ENCODE results near the gene ALMS1. TPM values are rescaled to one million over a fixed set of nuclear protein-coding genes. Genes with fewer than 3 reads are reported as not detected.
"Not testable (repeated sequence)": the region's sequence is repeated elsewhere in the genome, so short reads cannot be mapped to it uniquely, and the experiment has no call there.

The ALMS1 gene
- total and polyA plus RNA-seq, 2 of the 8 experiments (the other 6 are each of a cell fraction or from before 2014, with no cell fraction given): 21.8 to 45.6 TPM

- H3K79me2 ChIP-seq (ENCODE audit: control insufficient read depth in 1 of 2, insufficient read depth in 2 of 2, low read length in 2 of 2); H2BK5ac ChIP-seq (ENCODE audit: low read depth, low read length); H3K9ac ChIP-seq (replicated peaks in 1 of 4; ENCODE audit: extremely low read depth in 1 of 4, low read depth in 3 of 4, low read length in 3 of 4); H3K23me2 ChIP-seq (ENCODE audit: low read depth, low read length); H2BK20ac ChIP-seq (ENCODE audit: low read length); H3K14ac ChIP-seq (ENCODE audit: insufficient read length); H2AK5ac ChIP-seq (ENCODE audit: low read depth, low read length); H3K4me1 ChIP-seq (replicated peaks in 1 of 4; ENCODE audit: control insufficient read depth in 3 of 4, insufficient read depth in 4 of 4, low read length in 3 of 4); H3K9me3 ChIP-seq (ENCODE audit: insufficient read depth in 2 of 2, low read depth in 1 of 2, low read length in 1 of 2); H2AFZ ChIP-seq (ENCODE audit: low read length); H3K4me2 ChIP-seq (ENCODE audit: insufficient read depth in 1 of 2, low read depth in 2 of 2, low read length in 2 of 2); H2BK15ac ChIP-seq (ENCODE audit: low read length); POLR2A ChIA-PET (ENCODE audit: partially characterized antibody); DNase-seq (ENCODE audit: low read depth in 1 of 2, low spot score in 2 of 2); H3K56ac ChIP-seq (replicated peaks; ENCODE audit: insufficient read length, low read depth, low read length); H4K8ac ChIP-seq (ENCODE audit: extremely low read depth, insufficient read depth, low read length); H4K91ac ChIP-seq (replicated peaks; ENCODE audit: insufficient read length, low read length); H3K23ac ChIP-seq (ENCODE audit: insufficient read length); H2BK12ac ChIP-seq (ENCODE audit: low read depth, low read length); H3K4ac ChIP-seq (replicated peaks; ENCODE audit: insufficient read length, low read depth, low read length); H2BK120ac ChIP-seq (replicated peaks; ENCODE audit: low read depth, low read length); H3K79me1 ChIP-seq (ENCODE audit: low read depth, low read length); H3K18ac ChIP-seq (ENCODE audit: extremely low read depth, low read length); FAIRE-seq; H4K20me1 ChIP-seq (replicated peaks in 1 of 2; ENCODE audit: control insufficient read depth in 1 of 2, insufficient read depth in 2 of 2, low read length in 2 of 2); H4K5ac ChIP-seq (ENCODE audit: insufficient read length, low read depth, low read length); H3K27me3 ChIP-seq (replicated peaks in 1 of 4; ENCODE audit: control insufficient read depth in 3 of 4, extremely low read depth in 1 of 4, insufficient read depth in 3 of 4, low read length in 3 of 4); H3K36me3 ChIP-seq (ENCODE audit: control insufficient read depth in 2 of 4, insufficient read depth in 4 of 4, low read length in 3 of 4); H3K27ac ChIP-seq (ENCODE audit: low read depth, low read length); H3K4me3 ChIP-seq (ENCODE audit: extremely low read depth in 1 of 4, insufficient read depth in 2 of 4, low read depth in 3 of 4, low read length in 4 of 4); CTCF ChIA-PET (ENCODE audit: partially characterized antibody): not testable (repeated sequence)
- WGBS, 2 experiments (ENCODE audit: extremely low coverage in 1 of 2, insufficient coverage in 1 of 2, insufficient read length in 1 of 2, insufficient replicate concordance in 2 of 2, low coverage in 1 of 2, low lambda C conversion rate in 2 of 2, missing lambda C conversion rate in 1 of 2): 88% methylated on average over 2 of the region's 2 CpGs; no CpG with 5 or more reads in 1 of the 2 experiments
These were observed 119.2 kb downstream of the ALMS1 start for GRCh38 chr2:73504850-73505249.
